ENCODE measurements around the gene TWSG1. TPM values are rescaled to one million over a fixed set of nuclear protein-coding genes. Genes with fewer than 3 reads are reported as not detected.

TWSG1 gene
- polyA plus RNA-seq, 1 donor from 2014 or later = 11.5 TPM

DNA sequence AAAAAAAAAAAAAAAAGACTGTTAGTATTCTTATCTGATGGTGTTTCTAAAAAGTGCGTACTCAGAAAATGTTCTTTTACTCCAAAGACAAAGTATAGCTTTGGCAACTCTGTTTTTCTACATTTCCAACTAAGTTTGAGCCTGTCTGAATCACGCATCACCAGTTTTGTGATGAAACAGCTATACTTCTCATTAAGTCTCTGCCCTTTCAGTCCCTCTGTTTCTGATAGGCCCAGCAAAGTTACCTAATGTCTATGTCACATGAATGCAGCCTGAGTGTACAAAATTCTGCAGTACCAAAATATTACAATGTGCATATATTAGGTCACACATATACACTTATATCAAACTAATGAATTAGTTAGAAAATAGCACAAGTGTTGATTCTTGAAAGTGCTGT lies 22.4 kb downstream of the TWSG1 start:
- Histone ChIP-seq H2AFZ (ENCODE audit: low read depth, low read length) (no peak overlapping the region), H3K4me3 (ENCODE audit: low read length) (no peak overlapping the region), H3K36me3 (ENCODE audit: insufficient read depth, low read length) (no peaks in the 10 kb centered on the region), H4K20me1 (ENCODE audit: insufficient read depth) (no peaks in the 10 kb centered on the region), H3K27ac (ENCODE audit: low read length) (no peak overlapping the region), H3K9me3 (ENCODE audit: low read length) (no peaks in the 10 kb centered on the region), H3K27me3 (ENCODE audit: insufficient read depth, low read depth, low read length) (no peaks in the 10 kb centered on the region), H3K9ac (ENCODE audit: low read length) (no peak overlapping the region), H3K4me2 (ENCODE audit: low read length) (no peak overlapping the region), H3K79me2 (replicated peaks; ENCODE audit: insufficient read depth, low read length) (no peaks in the 10 kb centered on the region), H3K9me2 (ENCODE audit: insufficient read depth, low read length) (no peaks in the 10 kb centered on the region), H3F3A (ENCODE audit: insufficient read depth, low read length, poor library complexity, severe bottlenecking) (no peaks in the 10 kb centered on the region)
- TF ChIP-seq RAD21 (conservative IDR thresholded peaks at IDR 0.05) = no peak
- no peak for TF ChIP-seq POLR2AphosphoS5 (IDR thresholded peaks at IDR 0.05)
- no peak for TF ChIP-seq MXI1 (conservative IDR thresholded peaks at IDR 0.05; ENCODE audit: poor library complexity, severe bottlenecking)
- no peak for TF ChIP-seq EZH2 (IDR thresholded peaks at IDR 0.05; ENCODE audit: borderline replicate concordance, insufficient read depth, low read length, poor library complexity, severe bottlenecking)
- TF ChIP-seq TAF1 (IDR thresholded peaks at IDR 0.05; ENCODE audit: low read depth) = no peak
- TF ChIP-seq EP300 (conservative IDR thresholded peaks at IDR 0.05; ENCODE audit: poor library complexity, severe bottlenecking) = no peak
- no peak for TF ChIP-seq SMC3 (conservative IDR thresholded peaks at IDR 0.05; ENCODE audit: poor library complexity)
- no peak for TF ChIP-seq REST (IDR thresholded peaks at IDR 0.05; ENCODE audit: borderline replicate concordance)
- TF ChIP-seq, protein P1, sequence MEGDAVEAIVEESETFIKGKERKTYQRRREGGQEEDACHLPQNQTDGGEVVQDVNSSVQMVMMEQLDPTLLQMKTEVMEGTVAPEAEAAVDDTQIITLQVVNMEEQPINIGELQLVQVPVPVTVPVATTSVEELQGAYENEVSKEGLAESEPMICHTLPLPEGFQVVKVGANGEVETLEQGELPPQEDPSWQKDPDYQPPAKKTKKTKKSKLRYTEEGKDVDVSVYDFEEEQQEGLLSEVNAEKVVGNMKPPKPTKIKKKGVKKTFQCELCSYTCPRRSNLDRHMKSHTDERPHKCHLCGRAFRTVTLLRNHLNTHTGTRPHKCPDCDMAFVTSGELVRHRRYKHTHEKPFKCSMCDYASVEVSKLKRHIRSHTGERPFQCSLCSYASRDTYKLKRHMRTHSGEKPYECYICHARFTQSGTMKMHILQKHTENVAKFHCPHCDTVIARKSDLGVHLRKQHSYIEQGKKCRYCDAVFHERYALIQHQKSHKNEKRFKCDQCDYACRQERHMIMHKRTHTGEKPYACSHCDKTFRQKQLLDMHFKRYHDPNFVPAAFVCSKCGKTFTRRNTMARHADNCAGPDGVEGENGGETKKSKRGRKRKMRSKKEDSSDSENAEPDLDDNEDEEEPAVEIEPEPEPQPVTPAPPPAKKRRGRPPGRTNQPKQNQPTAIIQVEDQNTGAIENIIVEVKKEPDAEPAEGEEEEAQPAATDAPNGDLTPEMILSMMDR (IDR thresholded peaks at IDR 0.05; ENCODE audit: poor library complexity, severe bottlenecking) = no peak

- Histone ChIP-seq H3K4me2 (ENCODE audit: low read length) (no peak overlapping the region), H2AFZ (ENCODE audit: low read depth, low read length) (no peak overlapping the region), H3K27me3 (ENCODE audit: insufficient read depth, low read depth, low read length) (no peaks in the 10 kb centered on the region), H3K27ac (ENCODE audit: low read length) (no peak overlapping the region), H3K9ac (ENCODE audit: low read length) (no peak overlapping the region), H4K20me1 (ENCODE audit: insufficient read depth) (no peaks in the 10 kb centered on the region), H3K79me2 (replicated peaks; ENCODE audit: insufficient read depth, low read length) (no peaks in the 10 kb centered on the region), H3K36me3 (ENCODE audit: insufficient read depth, low read length) (no peaks in the 10 kb centered on the region), H3F3A (ENCODE audit: insufficient read depth, low read length, poor library complexity, severe bottlenecking) (no peaks in the 10 kb centered on the region), H3K9me2 (ENCODE audit: insufficient read depth, low read length) (no peaks in the 10 kb centered on the region), H3K9me3 (ENCODE audit: low read length) (no peaks in the 10 kb centered on the region), H3K4me3 (ENCODE audit: low read length) (no peak overlapping the region)
- TF ChIP-seq MXI1 (conservative IDR thresholded peaks at IDR 0.05; ENCODE audit: poor library complexity, severe bottlenecking) (no peak), EZH2 (IDR thresholded peaks at IDR 0.05; ENCODE audit: borderline replicate concordance, insufficient read depth, low read length, poor library complexity, severe bottlenecking) (no peak), TAF1 (IDR thresholded peaks at IDR 0.05; ENCODE audit: low read depth) (no peak), SMC3 (conservative IDR thresholded peaks at IDR 0.05; ENCODE audit: poor library complexity) (no peak), RAD21 (conservative IDR thresholded peaks at IDR 0.05) (no peak), EP300 (conservative IDR thresholded peaks at IDR 0.05; ENCODE audit: poor library complexity, severe bottlenecking) (no peak), POLR2AphosphoS5 (IDR thresholded peaks at IDR 0.05) (no peak), REST (IDR thresholded peaks at IDR 0.05; ENCODE audit: borderline replicate concordance) (no peak)
- TF ChIP-seq, protein P1 (IDR thresholded peaks at IDR 0.05; ENCODE audit: poor library complexity, severe bottlenecking) = no peak
Measured at GRCh38 chr18:9359796-9360195, 25.2 kb downstream of the TWSG1 start.

Measured in neural cell (in vitro differentiated cells).